ENCODE results near the gene PDLIM5.
"Not testable (repeated sequence)": the region's sequence is repeated elsewhere in the genome, so short reads cannot be mapped to it uniquely, and the experiment has no call there.

The PDLIM5 gene

GRCh38 chr4:94466371-94466770 is 14.6 kb downstream of the PDLIM5 start:
- DNase-seq, result no peak

- no peak for DNase-seq
Measured at GRCh38 chr4:94466923-94467322, 15.2 kb downstream of the PDLIM5 start.

GRCh38 chr4:94468093-94468769 is 16.5 kb downstream of the PDLIM5 start:
- no peak for DNase-seq

GRCh38 chr4:94469221-94469784 is 17.6 kb downstream of the PDLIM5 start:
- no peak for DNase-seq

- no peak for DNase-seq
Measured at GRCh38 chr4:94470132-94470531, 18.4 kb downstream of the PDLIM5 start.

- not testable (repeated sequence) for DNase-seq
Measured at GRCh38 chr4:94470782-94471181, 19.0 kb downstream of the PDLIM5 start.

- no peak for DNase-seq
Measured at GRCh38 chr4:94472056-94472826, 20.5 kb downstream of the PDLIM5 start.

GRCh38 chr4:94475050-94475449 is 23.3 kb downstream of the PDLIM5 start:
- no peak for DNase-seq

GRCh38 chr4:94475794-94476193 is 24.1 kb downstream of the PDLIM5 start:
- no peak for DNase-seq

- no peak for DNase-seq
Measured at GRCh38 chr4:94477227-94477626, 25.5 kb downstream of the PDLIM5 start.

GRCh38 chr4:94478805-94479204 is 27.1 kb downstream of the PDLIM5 start:
- not testable (repeated sequence) for DNase-seq

- no peak for DNase-seq
Measured at GRCh38 chr4:94479358-94480141, 27.8 kb downstream of the PDLIM5 start.

GRCh38 chr4:94480362-94480951 is 28.7 kb downstream of the PDLIM5 start:
- DNase-seq, result no peak

- no peak for DNase-seq
Measured at GRCh38 chr4:94483895-94484294, 32.2 kb downstream of the PDLIM5 start.

GRCh38 chr4:94484818-94485217 is 33.1 kb downstream of the PDLIM5 start:
- DNase-seq, result no peak

GRCh38 chr4:94486372-94486801 is 34.6 kb downstream of the PDLIM5 start:
- DNase-seq, result no peak

- no peak for DNase-seq
Measured at GRCh38 chr4:94488670-94489069, 36.9 kb downstream of the PDLIM5 start.

GRCh38 chr4:94489098-94489497 is 37.4 kb downstream of the PDLIM5 start:
- DNase-seq, result no peak

- no peak for DNase-seq
Measured at GRCh38 chr4:94490437-94490836, 38.7 kb downstream of the PDLIM5 start.

- DNase-seq, result no peak
Measured at GRCh38 chr4:94491322-94491721, 39.6 kb downstream of the PDLIM5 start.

GRCh38 chr4:94495408-94495807 is 43.7 kb downstream of the PDLIM5 start:
- no peak for DNase-seq

GRCh38 chr4:94497690-94498089 is 45.9 kb downstream of the PDLIM5 start:
- DNase-seq, result no peak

GRCh38 chr4:94498502-94498901 is 46.8 kb downstream of the PDLIM5 start:
- DNase-seq, result no peak
